HT-29 (cell line): ENCODE data around the gene ZNF398. TPM values are rescaled to one million over a fixed set of nuclear protein-coding genes. Genes with fewer than 3 reads are reported as not detected.

Experiments used
- DNase-seq: peaks from one replicate; pipeline ENCODE4 v3.0.0-alpha.2; 2015; ENCODE audit warnings: low spot score
- total RNA-seq: library from RNA; depleted of rRNA; stranded (reverse); fragments of >200 nt; shearing (Covaris generic); gene quantifications from 2 replicates; pipeline ENCODE4 v1.2.3, GENCODE V29; 2014

ZNF398 gene
- total RNA-seq, 1 experiment from 2014 or later: 8.2 TPM

GRCh38 chr7:149196151-149196704 lies 49.0 kb downstream of the ZNF398 start:
- DNase-seq: peak; percentile 56

- peak; percentile 55 for DNase-seq
Observed at GRCh38 chr7:149196705-149197171, 49.5 kb downstream of the ZNF398 start.

GRCh38 chr7:149197675-149198074 lies 50.4 kb downstream of the ZNF398 start:
- DNase-seq: no peak

GRCh38 chr7:149198161-149198816 lies 51.0 kb downstream of the ZNF398 start:
- no peak for DNase-seq

DNA sequence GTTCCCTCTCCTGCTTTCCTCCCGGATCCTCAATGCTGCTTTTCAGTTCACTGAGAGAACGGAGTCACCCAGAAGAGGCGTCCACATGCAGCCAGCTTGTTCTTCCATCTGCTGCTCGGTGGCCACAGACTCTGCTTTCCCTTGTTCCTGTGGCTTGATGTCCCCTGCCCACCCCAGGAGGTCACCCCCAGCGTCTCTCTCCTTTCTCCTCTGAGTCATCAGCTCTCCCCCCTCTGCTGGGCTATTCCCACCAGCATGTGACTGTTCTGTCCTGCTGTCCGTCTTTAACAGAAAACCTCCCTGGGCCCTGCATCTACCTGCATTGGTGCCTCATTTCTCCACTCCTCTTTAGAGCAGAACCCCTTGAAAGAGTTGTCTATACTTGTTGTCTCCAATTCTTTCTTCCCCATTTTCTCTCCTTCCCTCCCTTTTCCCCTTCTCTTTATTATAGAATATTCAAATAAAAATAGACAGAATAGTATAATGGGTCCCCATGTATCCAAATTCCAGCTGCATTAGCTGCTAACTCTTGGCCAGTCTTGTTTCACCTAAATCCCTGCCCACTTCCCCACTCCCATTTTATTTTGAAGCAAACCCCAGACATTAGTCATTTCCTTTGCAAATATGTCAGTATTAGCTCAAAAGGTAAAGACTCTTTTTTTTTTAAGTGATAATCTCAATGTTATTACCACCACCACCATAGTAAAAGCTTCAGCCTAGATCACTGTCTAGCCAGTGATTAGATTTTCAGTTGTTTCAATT lies 52.2 kb downstream of the ZNF398 start:
- no peak for DNase-seq

GRCh38 chr7:149202831-149203231 lies 55.6 kb downstream of the ZNF398 start:
- DNase-seq: no peak

DNA sequence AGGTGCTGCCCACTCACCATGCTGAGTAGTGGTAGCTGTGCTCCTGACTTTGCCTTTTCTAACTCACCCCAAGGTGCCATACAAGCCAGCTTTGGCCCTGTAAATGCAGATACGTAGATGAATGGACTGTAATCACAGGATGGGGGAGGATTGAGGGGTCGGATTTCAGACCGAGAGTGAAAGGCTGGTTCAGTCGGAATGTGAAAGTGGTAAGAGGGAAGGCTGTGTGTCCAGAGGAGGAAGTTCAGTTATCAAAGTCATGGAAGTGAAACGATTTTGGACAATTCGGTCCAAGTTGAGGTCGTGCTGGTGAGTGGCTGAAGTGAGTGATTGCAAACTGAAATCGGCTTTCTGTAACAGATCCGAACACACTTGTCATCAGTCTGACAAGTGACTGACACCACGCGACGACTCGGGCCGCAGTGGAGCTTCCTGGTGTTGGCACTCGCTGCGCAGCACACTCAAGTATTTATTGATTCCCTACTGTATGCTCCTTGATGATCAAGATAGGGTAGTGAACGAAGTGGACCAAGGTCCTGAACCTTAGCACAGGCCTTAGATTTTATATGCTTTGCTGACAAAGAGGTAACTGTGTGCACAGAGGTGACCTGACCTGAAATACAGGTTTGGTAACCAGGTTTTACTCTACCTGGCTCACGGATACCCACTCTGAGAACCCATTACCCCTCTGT lies 58.6 kb downstream of the ZNF398 start:
- DNase-seq: peak; percentile 95

DNA sequence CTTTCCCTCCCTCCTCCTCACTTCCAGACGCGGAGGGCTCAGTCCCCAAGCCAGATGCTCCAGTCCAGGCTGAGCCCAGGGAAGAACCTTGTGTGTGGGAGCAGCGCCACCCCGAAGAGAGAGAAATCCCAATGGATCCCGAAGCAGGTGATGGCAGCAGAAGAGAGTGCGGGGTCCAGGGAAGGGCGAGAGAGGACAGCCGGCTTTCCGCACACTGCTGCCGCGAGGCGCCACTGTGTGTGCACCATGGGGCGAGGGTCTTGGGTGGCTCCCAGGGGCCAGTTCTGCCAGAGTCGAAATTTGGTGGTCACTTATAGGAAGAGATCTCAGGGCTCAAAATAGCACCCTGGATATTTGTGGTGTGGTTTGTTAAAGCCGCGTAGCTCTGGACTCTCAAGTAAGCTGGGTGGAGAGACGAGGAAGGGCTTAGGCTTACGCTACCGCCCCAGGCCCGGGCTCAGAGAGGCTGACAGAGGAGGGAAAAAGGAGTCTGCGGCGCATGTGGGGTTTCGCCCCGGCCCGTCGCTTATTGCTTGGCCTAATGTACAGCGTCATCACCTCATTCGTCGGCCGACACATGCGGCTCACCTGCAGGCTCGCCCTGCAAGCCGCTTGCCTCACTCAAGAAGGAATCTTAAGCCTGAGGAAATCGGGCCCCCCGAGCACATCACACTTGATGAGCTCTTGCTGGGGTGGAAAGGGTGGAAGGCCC lies 60.2 kb downstream of the ZNF398 start:
- DNase-seq: no peak

DNA sequence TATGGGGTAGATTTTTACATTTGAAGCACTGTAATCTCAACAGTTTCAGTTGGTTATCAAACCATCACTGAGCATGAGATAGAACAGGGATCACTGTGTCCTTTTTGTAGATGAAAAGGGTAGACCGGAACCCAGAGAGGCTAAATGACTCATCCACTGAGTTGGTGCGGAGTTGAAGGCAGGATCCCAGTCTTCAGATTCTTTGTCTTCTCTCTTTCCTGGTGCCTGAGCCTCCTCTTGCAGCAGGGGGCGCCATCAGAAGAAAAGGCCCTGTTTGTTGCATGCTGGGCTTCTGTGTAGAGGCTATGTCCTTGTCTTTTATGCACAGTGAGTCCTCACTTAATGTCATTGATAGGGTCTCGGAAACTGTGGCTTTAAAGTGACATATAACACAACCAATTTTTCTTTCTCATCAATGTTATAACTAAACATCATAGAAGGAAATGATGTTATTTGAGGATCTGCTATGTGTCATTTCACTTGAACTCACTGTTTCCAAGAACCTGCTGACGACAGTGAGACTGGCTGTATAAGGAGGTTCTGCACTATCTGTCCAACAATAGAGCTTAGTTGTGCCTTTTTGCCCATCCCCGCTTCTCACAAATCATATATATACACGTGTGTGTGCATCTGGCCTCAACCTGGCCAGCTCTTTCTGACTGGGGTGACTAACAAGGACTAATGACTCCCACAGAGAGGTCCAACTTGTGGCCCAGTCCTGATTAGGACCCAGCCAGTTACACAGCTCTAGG lies 62.4 kb downstream of the ZNF398 start:
- peak; percentile 85 for DNase-seq

DNA sequence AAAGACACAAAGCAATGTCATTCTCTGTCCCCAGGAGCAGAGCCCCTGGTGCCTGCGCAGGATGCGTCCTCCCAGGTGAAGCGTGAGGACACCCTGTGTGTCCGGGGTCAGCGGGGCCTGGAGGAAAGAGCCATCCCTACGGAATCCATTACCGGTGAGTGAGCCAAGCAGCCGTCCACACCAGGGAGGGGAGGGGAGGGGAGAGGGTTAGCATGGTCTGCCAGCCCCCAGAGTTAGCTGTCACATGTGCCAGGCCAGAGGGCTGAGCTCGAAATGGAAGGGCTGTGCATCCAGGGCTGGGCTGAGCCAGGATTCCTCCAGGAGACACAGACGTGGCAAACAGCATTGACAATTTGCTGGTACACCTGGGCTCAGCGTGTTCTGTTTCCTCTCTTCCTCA lies 63.3 kb downstream of the ZNF398 start:
- no peak for DNase-seq

DNA sequence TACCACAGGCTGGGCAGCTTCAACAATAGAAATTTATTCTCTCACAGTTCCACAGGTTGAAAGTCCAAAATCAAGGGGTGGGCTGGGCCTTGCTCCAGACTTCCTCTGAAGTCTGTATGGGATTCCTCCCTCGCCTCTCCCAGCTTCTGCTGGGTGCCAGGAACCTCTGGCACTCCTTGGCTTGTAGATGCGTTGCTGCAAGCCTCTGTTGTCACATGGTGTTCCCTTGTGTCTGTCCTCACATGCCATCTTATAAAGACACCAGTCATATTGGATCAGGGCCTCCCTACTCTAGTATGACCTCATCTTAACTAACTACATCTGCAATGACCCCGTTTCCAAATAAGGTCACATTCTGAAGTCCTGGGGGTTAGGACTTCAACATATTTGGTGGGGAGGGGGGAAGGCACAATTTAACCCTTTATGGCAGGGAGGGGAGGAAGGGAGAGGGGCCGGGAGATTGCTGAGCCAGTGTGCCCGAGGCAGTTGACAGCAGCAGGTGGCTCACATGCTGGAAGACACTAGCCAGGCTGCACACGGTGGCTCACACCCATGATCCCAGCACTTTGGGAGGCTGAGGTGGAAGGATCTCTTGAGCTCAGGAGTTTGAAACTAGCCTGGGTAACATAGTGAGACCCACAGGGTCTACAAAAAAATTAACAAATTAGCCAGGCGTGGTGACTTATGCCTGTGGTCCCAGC lies 66.9 kb downstream of the ZNF398 start:
- no peak for DNase-seq

- no peak for DNase-seq
Observed at GRCh38 chr7:149216402-149216801, 69.1 kb downstream of the ZNF398 start.

GRCh38 chr7:149217570-149217969 lies 70.3 kb downstream of the ZNF398 start:
- DNase-seq: no peak

DNA sequence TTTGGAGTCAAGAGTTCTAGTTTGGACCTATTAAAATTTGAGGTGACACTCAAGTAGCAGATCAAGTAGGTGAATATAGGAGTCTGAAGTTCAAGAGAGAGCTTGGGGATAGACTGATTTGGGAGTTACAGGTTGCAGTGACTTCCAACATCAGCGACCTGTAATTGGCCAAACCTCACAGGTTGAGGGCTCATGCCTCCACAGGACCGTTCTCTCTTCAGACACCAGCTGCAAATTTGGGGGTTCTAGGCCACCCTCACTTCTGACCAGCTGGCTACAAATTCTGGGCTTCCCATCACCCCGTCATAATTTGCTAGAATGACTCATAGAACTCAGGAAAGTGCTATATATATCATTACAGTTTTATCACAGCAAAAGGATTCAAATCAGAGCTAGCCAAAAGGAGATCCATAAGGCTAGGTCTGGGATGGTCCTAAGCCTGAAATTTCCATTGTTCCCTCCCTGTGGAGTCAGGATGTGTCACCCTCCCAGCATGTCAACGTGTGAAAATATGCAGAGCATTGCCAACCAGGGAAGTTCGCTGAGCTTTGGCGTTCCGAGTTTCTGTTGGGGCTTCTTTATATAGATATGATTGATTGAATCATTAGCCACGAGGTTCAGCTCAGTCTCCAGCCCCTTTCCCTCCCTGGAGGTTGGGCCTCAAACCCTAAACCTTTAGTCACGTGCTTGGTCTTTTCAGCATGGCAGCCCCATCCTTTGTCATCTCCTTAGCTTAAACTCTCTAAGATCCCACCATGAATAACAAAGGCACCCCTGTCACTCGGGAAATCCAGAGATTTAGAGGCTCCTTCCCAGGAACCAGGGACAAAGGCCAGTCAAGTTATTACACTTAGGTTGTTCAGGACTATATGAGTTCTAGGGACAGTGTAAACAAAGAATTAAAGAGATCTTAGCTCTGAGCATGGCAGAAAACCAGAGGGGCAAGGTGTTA lies 71.5 kb downstream of the ZNF398 start:
- DNase-seq: no peak

DNA sequence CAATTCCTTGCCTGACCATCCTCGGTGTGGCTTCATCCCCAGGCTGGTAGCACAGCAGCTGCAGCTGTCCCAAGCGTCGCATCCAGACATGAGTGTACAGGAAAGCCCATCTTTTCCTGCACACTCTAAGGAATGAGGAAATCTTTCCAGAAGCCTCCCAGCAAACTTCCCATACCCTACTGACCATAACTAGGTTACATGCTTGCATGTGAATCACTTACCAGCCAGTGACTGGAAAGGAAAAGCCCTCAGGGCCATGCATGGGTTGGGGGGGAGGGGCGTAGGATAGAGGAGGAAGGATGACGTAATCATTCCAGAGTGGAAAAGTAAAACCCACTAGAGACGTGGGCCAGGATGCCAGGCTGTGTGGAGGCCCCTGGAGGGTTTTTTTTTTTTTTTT lies 73.3 kb downstream of the ZNF398 start:
- no peak for DNase-seq

DNA sequence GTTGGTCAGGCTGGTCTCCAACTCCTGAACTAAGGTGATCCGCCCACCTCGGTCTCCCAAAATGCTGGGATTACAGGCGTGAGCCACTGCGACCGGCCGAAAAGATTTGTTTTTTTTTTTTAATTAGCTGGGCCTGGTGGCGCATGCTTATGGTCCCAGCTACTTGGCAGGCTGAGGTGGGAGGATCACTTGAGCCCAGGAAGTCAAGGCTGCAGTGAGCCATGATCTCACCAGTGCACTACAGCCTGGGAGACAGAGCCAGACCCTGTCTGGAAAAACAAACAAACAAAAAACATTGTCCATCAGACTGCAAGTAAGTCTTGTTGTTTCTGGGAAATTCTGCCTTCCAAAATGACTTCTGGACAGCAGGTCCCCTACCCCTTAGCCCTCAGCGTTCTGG lies 75.9 kb downstream of the ZNF398 start:
- no peak for DNase-seq

- no peak for DNase-seq
Observed at GRCh38 chr7:149223761-149224160, 76.5 kb downstream of the ZNF398 start.

DNA sequence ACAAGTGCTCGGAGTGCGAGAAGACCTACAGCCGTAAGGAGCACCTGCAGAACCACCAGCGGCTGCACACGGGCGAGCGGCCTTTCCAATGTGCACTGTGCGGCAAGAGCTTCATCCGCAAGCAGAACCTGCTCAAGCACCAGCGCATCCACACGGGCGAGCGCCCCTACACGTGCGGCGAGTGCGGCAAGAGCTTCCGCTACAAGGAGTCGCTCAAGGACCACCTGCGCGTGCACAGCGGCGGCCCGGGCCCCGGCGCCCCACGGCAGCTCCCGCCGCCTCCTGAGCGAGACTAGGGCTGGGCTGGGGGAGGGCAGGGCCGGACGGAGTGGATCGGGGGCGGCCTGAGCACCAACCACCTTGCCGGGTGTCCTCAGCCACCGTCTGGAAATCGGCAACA lies 77.1 kb downstream of the ZNF398 start:
- no peak for DNase-seq

DNA sequence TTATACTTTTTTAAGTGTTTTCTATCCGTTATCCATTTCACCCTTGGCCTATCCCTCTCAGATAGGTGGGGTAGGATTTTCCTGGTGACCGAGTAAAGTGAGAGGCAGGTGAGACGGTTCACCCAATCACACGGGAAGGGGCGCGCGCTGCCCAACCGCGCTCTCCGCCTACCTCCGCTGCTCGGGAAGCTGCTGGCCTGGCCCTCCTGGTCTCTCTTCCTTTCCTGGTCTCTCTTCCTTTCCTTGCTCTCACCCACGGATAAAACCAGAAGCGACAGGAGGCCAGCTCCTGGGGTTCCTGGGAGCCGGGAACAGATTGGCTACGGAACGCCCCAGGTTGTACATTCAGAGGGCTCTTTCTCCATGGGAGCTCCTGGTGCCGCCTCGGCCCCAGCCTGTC lies 77.9 kb downstream of the ZNF398 start:
- DNase-seq: no peak
